SU-DHL-6 (cell line): ENCODE measurements around the gene TRAPPC8.
A peak's percentile ranks its signal among the peaks of the same experiment; 100 is the strongest.

Source experiments
- H2AFZ ChIP-seq: fragments of 200-600 bp; sonication (generic); 2 replicates; pipeline ENCODE4 v1.6.1; 2014; ENCODE audit warnings: low read depth, mild to moderate bottlenecking, moderate library complexity, mixed read lengths, antibody characterized with exemption, low read length; ENCODE audit not compliant: severe bottlenecking
- H3F3A ChIP-seq: fragments of 200-600 bp; shearing (Covaris generic); 2 replicates; pipeline ENCODE4 v1.6.0; 2016; ENCODE audit warnings: antibody characterized with exemption, mild to moderate bottlenecking; ENCODE audit not compliant: insufficient read depth
- H3K27ac ChIP-seq: fragments of 200-600 bp; sonication (generic); 2 replicates; pipeline ENCODE4 v1.5.1; 2016; ENCODE audit warnings: low read depth, mild to moderate bottlenecking, low read length, moderate library complexity, mixed read lengths
- H3K27me3 ChIP-seq: fragments of 200-600 bp; sonication (generic), shearing (Covaris generic); 2 replicates; pipeline ENCODE4 v1.6.0; 2014; ENCODE audit warnings: mild to moderate bottlenecking, low read length
- H3K36me3 ChIP-seq: fragments of 200-600 bp; sonication (generic); 2 replicates; pipeline ENCODE4 v1.6.1; 2014; ENCODE audit warnings: mild to moderate bottlenecking, low read length, mixed read lengths
- H3K4me2 ChIP-seq: fragments of 300-600, 200-600 bp; shearing (Covaris generic), sonication (generic); 2 replicates; pipeline ENCODE4 v1.6.0; 2014; ENCODE audit warnings: low read length, low read depth, mild to moderate bottlenecking; ENCODE audit not compliant: poor library complexity, severe bottlenecking
- H3K4me3 ChIP-seq: fragments of 200-600 bp; sonication (generic); 2 replicates; pipeline ENCODE4 v1.5.1; 2014; ENCODE audit warnings: antibody characterized with exemption, low read length, mild to moderate bottlenecking, mixed read lengths; ENCODE audit not compliant: insufficient read depth, poor library complexity, severe bottlenecking
- H3K79me2 ChIP-seq: fragments of 200-600 bp; sonication (generic); 2 replicates; pipeline ENCODE4 v1.6.1; 2014; ENCODE audit warnings: mild to moderate bottlenecking, low read length, moderate library complexity; ENCODE audit not compliant: insufficient read depth
- H3K9ac ChIP-seq: fragments of 200-600 bp; sonication (generic); 2 replicates; pipeline ENCODE4 v1.7.0; 2014; ENCODE audit warnings: mild to moderate bottlenecking, low read length
- H3K9me2 ChIP-seq: fragments of 200-600 bp; sonication (generic); replicated peaks from 2 replicates; pipeline ENCODE4 v1.6.1; 2014; ENCODE audit warnings: low read length; ENCODE audit not compliant: insufficient read depth
- H3K9me3 ChIP-seq: fragments of 200-600 bp; sonication (generic); 2 replicates; pipeline ENCODE4 v1.6.1; 2014; ENCODE audit warnings: low read length, mixed read lengths; ENCODE audit not compliant: insufficient read depth
- H4K20me1 ChIP-seq: fragments of 200-600 bp; sonication (generic); 2 replicates; pipeline ENCODE4 v1.6.1; 2014; ENCODE audit warnings: low read depth, mild to moderate bottlenecking, antibody characterized with exemption, low read length, moderate library complexity, mixed read lengths
- EZH2phosphoT487 ChIP-seq: fragments of 200-600 bp; sonication (generic), shearing (Covaris generic); conservative IDR thresholded peaks from 2 replicates; pipeline ENCODE4 v1.6.1; 2018; ENCODE audit warnings: mild to moderate bottlenecking, antibody characterized with exemption, low read length, moderate library complexity, mixed read lengths
- TF ChIP-seq, protein P1 (sequence below): fragments of 200-600 bp; sonication (generic); IDR thresholded peaks from one replicate; pipeline ENCODE4 v1.5.1; 2017; ENCODE audit warnings: antibody characterized with exemption, mild to moderate bottlenecking, low read length, moderate library complexity; ENCODE audit not compliant: insufficient read depth, poor library complexity, severe bottlenecking

TRAPPC8 gene, protein sequence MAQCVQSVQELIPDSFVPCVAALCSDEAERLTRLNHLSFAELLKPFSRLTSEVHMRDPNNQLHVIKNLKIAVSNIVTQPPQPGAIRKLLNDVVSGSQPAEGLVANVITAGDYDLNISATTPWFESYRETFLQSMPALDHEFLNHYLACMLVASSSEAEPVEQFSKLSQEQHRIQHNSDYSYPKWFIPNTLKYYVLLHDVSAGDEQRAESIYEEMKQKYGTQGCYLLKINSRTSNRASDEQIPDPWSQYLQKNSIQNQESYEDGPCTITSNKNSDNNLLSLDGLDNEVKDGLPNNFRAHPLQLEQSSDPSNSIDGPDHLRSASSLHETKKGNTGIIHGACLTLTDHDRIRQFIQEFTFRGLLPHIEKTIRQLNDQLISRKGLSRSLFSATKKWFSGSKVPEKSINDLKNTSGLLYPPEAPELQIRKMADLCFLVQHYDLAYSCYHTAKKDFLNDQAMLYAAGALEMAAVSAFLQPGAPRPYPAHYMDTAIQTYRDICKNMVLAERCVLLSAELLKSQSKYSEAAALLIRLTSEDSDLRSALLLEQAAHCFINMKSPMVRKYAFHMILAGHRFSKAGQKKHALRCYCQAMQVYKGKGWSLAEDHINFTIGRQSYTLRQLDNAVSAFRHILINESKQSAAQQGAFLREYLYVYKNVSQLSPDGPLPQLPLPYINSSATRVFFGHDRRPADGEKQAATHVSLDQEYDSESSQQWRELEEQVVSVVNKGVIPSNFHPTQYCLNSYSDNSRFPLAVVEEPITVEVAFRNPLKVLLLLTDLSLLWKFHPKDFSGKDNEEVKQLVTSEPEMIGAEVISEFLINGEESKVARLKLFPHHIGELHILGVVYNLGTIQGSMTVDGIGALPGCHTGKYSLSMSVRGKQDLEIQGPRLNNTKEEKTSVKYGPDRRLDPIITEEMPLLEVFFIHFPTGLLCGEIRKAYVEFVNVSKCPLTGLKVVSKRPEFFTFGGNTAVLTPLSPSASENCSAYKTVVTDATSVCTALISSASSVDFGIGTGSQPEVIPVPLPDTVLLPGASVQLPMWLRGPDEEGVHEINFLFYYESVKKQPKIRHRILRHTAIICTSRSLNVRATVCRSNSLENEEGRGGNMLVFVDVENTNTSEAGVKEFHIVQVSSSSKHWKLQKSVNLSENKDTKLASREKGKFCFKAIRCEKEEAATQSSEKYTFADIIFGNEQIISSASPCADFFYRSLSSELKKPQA (N-terminal part only)

DNA sequence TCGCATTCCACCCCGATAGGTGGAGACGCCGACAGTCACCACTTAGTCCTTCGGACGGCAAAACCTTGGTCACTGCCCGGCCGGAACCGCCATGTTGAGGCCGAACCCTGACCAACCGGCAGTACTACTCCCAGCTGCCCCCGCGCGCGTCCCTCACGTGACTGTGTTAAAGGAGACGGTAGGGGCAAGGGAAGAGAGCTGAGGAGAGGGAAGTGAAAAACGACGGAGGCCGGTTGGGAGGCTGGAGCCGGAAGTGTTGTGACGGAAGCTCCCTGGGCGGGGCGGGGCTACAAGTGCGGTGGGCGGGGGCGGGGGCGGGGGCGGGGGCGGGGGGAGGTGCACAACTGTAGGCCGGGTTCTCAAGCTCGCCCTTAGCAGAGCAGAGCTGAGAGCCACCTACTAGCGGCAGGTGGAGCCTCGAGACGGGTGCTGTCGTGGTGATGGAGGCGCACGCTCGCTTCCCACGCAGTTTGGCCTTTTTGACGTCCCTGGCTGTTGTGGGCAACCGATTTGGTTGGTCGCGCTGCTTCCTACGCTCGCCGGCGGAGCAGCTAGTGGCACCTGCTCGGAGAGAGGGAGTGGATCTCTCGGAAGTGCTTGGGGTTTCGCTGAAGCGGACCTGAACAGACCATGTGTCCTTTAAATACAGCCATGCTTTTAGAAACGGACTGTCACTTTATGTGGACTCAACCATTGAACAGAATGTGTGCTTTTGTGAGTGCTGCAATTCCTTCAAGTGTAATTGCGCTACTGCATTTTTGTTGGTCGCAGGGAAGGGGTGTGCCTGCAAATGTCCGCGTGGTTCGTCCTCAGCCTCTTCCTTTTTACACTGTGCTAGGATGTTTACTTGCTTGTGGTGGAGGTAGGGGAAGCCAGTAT, at the start of gene TRAPPC8:
Gene TRAPPC8 (minus strand): TSS at position 130 of the 879 bp plus-strand sequence. CDS start 364 bp downstream, outside the sequence.
- no peaks in the 10 kb centered on the region; the same call in 1 of the 2 replicates for H4K20me1 ChIP-seq
- peaks cover 10% of the 10 kb centered on the region for H3F3A ChIP-seq
- H3K4me3 ChIP-seq = peak within 1 kb of the TSS; percentile 77
- no peaks in the 10 kb centered on the region for H3K9me3 ChIP-seq
- peak within 1 kb of the TSS; percentile 88 for H3K4me2 ChIP-seq
- peak within 1 kb of the TSS; percentile 75 for H3K27ac ChIP-seq
- peak within 1 kb of the TSS; percentile 88 for H2AFZ ChIP-seq
- H3K9ac ChIP-seq = peak within 1 kb of the TSS; percentile 76
- peaks cover 46% of the 10 kb centered on the region for H3K79me2 ChIP-seq
- TF ChIP-seq, protein P1, sequence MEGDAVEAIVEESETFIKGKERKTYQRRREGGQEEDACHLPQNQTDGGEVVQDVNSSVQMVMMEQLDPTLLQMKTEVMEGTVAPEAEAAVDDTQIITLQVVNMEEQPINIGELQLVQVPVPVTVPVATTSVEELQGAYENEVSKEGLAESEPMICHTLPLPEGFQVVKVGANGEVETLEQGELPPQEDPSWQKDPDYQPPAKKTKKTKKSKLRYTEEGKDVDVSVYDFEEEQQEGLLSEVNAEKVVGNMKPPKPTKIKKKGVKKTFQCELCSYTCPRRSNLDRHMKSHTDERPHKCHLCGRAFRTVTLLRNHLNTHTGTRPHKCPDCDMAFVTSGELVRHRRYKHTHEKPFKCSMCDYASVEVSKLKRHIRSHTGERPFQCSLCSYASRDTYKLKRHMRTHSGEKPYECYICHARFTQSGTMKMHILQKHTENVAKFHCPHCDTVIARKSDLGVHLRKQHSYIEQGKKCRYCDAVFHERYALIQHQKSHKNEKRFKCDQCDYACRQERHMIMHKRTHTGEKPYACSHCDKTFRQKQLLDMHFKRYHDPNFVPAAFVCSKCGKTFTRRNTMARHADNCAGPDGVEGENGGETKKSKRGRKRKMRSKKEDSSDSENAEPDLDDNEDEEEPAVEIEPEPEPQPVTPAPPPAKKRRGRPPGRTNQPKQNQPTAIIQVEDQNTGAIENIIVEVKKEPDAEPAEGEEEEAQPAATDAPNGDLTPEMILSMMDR = no peak
- TF ChIP-seq EZH2phosphoT487 = no peak
- no peaks in the 10 kb centered on the region for H3K36me3 ChIP-seq
- no peaks in the 10 kb centered on the region for H3K27me3 ChIP-seq
- H3K9me2 ChIP-seq = no peaks in the 10 kb centered on the region

DNA sequence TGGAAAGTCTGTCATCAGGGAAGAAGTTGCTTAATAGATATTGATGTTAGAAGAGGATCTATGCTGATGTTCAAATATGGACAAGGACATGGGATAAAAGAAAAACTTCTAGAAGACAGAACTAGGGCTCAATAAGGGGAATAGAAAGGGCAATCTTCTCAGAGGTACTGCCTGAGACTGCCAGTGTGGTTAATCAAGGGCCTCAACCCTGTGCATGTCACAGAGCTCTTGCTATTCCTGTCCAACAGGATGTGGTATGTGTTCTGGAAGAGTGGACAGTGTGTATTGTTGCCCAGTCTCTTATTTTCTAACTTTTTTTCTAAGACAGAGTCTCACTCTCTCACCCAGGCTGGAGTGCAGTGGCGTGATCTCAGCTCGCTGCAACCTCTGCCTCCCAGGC, 47.9 kb upstream of the TRAPPC8 start:
- Histone ChIP-seq H3K4me2 (no peak overlapping the region), H3K9ac (no peak overlapping the region), H3K9me2 (no peaks in the 10 kb centered on the region), H3K79me2 (no peaks in the 10 kb centered on the region), H3K4me3 (no peak overlapping the region), H3K9me3 (no peaks in the 10 kb centered on the region), H3K36me3 (no peaks in the 10 kb centered on the region), H3F3A (no peaks in the 10 kb centered on the region), H3K27me3 (no peaks in the 10 kb centered on the region), H2AFZ (no peak overlapping the region), H3K27ac (no peak overlapping the region), H4K20me1 (no peaks in the 10 kb centered on the region)
- TF ChIP-seq EZH2phosphoT487 = no peak
- TF ChIP-seq, protein P1 = no peak

DNA sequence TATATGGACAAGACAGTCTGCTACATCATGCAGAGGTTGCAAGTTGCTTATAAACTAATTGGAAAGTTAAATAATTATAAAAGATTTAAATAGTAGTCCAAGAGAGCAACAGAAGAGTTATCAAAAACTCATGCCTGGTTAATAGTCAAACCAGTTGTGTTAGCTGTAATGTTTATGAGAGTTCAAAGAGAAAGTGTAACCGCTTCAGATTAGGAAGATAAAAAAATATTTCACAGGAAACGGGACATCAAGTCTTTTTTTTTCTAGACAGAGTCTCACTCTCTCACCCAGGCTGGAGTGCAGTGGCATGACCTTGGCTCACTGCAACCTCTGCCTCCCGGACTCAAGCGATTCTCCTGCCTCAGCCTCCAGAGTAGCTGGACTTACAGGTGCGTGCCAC, 41.0 kb upstream of the TRAPPC8 start:
- Histone ChIP-seq H3K27ac (no peak overlapping the region), H3K27me3 (no peaks in the 10 kb centered on the region), H3F3A (no peaks in the 10 kb centered on the region), H3K79me2 (no peaks in the 10 kb centered on the region), H3K4me2 (no peak overlapping the region), H3K36me3 (no peaks in the 10 kb centered on the region), H3K9me2 (no peaks in the 10 kb centered on the region), H3K9me3 (0 out of 2 replicates have a peak, but pooled peaks cover under 1% of the 10 kb centered on the region), H3K4me3 (no peak overlapping the region), H3K9ac (no peak overlapping the region), H4K20me1 (no peaks in the 10 kb centered on the region), H2AFZ (no peak overlapping the region)
- TF ChIP-seq, protein P1 = no peak
- no peak for TF ChIP-seq EZH2phosphoT487
